NCI-H526 (cell line): ENCODE results near the gene LMOD1.
"Not testable (repeated sequence)": the region's sequence is repeated elsewhere in the genome, so short reads cannot be mapped to it uniquely, and the experiment has no call there.

Source experiments
- DNase-seq, 2 experiments: peaks; one replicate each; lab custom pipeline; 2025; lab: John Stamatoyannopoulos, UW

The LMOD1 gene

DNA sequence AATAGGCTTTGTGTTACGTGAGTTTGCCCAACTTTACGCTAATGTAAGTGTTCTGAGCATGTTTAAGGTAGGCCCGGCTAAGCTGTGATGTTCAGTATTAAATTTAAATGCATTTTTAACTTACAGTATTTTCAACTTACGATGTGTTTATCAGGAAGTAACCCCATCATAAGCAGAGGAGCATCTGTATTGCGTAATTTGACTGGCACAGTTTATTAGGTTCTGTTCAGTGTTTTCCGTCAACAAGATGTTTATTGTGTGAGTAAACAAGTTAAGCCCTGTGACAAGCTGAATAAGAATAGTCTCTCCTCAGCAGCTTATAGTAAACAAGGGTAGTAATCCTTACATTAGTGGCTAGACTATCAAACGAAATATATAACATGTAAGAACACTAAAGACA lies 84.9 kb downstream of the LMOD1 start:
- DNase-seq = no peak

DNA sequence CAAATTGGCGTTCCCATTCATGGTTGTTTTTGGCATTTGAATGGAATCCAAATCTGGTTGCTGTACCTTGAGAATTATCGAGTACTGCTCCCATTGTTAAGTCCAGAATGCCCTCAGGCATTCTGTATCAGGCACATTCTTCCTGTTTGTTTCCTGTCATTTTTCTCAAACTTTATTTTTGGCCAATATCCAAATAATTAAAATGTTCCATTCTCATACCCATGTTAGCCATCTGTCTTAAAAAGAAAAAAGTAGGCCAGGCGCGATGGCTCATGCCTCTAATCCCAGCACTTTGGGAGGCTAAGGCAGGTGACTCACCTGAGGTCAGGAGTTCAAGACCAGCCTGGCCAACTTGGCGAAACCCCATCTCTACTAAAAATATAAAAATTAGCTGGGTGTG lies 86.9 kb downstream of the LMOD1 start:
- DNase-seq = no peak

DNA sequence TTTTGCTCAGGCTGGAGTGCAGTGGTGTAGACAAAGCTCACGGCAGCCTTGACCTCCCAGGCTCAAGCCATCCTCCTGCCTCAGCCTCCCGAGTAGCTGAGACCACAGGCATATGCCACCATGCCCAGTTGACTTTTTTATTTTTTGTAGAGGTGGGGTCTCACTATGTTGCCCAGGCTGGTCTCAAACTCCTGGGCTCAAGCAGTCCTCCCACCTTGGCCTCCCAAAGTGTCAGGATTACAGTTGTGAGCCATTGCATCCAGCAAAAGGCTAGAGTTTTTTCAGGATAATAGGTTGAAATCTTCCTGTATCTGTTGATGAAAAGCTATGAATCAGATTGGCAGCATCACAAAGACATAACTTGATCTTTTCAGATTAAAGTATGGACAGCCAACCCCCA lies 89.6 kb downstream of the LMOD1 start:
- DNase-seq = not testable (repeated sequence)

DNA sequence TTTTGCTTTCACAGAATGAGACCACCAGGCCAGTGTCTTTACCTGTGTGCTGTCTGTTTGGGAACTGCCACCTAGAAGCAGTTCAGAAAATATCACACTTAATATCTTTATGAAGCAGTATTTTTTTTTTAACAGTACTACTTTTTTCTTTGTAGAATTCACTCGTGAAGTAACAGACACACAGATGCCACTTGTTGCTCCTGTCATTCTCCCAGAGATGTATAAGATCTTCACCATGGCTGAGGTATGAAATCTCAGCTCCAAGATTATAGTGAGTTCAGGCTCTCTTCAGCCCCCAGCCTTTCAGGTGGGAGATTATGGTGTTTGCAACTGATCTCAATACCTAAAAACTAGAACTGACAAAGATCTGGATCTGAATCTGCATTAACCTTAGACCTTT lies 94.4 kb downstream of the LMOD1 start:
- DNase-seq = no peak

DNA sequence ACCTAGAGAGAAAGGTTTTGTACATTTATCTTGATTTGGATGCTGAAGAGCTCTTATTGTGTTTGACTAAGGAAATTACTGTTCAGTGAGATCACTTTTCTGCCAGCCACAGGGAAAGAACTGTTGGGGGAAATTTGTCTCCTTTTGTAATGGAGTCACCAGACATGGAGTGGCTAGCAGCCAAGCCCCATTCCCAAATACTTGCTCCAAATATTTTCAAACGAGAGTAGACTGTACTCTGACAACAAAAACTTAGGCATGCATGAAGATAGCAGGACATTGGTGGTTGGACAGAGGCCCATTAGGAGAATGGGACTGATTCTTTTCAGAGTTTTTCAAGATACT lies 96.3 kb downstream of the LMOD1 start:
- DNase-seq = no peak

DNA sequence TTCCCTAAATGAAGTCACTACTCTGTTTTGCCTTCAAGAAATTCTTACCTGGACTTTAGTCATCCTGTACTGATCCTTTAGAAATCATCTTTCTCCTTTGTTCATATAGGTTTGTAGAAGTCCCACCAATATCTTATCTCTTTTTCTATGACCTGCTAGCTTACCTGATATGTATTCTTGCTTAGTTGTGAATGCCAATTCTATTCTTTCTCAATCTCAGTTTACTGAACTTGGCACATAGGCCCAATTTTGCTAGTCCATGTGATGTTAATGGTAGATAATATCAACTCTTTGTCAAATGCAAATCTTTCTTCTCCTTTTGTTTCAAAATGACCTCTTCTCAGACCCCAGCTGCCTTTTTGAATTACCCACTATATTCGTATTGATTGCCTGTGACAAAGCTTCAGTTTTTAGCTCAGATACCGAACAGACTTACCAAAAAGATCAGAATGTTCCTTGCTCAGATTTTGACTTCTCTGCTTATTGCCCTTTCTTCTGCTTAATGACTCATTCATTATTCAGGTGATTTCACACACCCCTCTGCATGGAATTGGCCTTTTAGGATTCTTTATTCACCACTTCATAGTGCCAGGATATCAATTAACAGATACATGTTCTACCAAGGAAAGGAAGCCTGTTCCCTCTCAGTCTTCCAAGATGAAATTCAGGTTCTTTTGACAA lies 96.8 kb downstream of the LMOD1 start:
- no peak for DNase-seq

DNA sequence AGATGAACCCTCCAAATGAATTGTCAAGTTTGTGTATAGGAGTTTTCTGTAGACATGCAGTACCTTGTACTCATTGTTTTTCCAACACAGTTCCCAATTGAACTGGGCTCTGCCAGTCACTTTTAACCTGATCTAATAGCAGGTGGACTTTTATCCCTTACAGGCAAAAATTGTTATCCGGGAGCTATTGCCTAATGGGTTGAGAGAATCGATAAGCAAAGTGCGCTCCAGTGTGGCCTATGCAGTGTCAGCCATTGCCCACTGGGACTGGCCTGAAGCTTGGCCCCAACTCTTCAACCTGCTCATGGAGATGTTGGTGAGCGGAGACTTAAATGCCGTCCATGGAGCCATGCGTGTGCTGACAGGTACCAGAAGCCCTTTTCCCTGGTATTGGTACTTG lies 98.1 kb downstream of the LMOD1 start:
- no peak for DNase-seq

DNA sequence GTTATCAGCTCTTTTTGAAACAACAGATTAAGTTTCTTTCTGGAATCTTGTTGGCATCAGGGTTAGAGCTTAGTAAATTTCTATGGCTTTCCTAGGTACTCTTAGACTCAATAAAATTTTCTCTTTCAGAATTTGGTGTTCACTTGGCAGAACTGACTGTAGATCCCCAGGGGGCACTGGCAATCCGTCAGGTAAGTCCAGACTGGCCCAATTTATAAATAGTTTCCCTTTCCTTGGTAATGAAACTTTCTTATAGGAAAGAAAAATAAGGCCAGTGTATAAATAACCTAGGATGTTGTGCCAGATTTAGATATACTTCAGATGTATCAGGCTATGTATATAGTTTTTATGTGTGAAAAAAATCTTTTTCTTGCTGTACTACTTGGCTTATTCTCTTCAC lies 99.2 kb downstream of the LMOD1 start:
- DNase-seq = no peak
